Body of pancreas (tissue), 4 donors: ENCODE data around the gene PITPNB. TPM values are rescaled to one million over a fixed set of nuclear protein-coding genes. Genes with fewer than 3 reads are reported as not detected.

Source experiments
- ATAC-seq: fragments of 150-250 bp; one replicate; pipeline ENCODE4 v1.9.1; 2016
- DNase-seq, 4 donors: peaks; one replicate each; pipeline ENCODE4 v3.0.0-alpha.2; 2019
- H3K27ac ChIP-seq, 4 donors: fragments of 200-600 bp; sonication (generic); 1 replicate in 3 of 4; 2 replicates in 1 of 4; pipeline versions ENCODE4 v1.5.1 to v1.6.1; 2016 to 2019; ENCODE audit warnings: mild to moderate bottlenecking in 1 of 4, mixed read lengths in 1 of 4, moderate library complexity in 1 of 4
- H3K27me3 ChIP-seq, 2 donors: fragments of 200-600 bp; sonication (generic); one replicate each; pipeline ENCODE4 v1.6.0; 2016; ENCODE audit warnings: mild to moderate bottlenecking in 1 of 2
- H3K36me3 ChIP-seq, 2 donors: fragments of 200-600 bp; sonication (generic); replicated peaks in 1 of 2; 2 replicates each; pipeline ENCODE4 v1.5.1; 2016; ENCODE audit warnings: low read depth in 2 of 2; ENCODE audit not compliant: insufficient read depth in 1 of 2
- H3K4me1 ChIP-seq: fragments of 200-600 bp; sonication (generic); one replicate; pipeline ENCODE4 v1.6.0; 2016
- H3K4me3 ChIP-seq, 2 donors: fragments of 200-600 bp; sonication (generic); 1 replicate in 1 of 2; 2 replicates in 1 of 2; pipeline ENCODE4 v1.5.1; 2016 to 2019
- H3K9me3 ChIP-seq, 3 donors: fragments of 200-600 bp; sonication (generic); 1 replicate in 2 of 3; 2 replicates in 1 of 3; pipeline ENCODE4 v1.5.1; 2016
- POLR2A ChIP-seq, 3 donors: fragments of 450-650 bp; IDR thresholded peaks; one replicate each; pipeline ENCODE4 v1.6.1; 2016; ENCODE audit warnings: antibody characterized with exemption in 3 of 3, mild to moderate bottlenecking in 2 of 3
- WGBS, 2 donors: methylation state at CpG; one replicate each; pipeline ENCODE4 v1.1.5; 2017; 5-methylcytosine and 5-hydroxymethylcytosine counted together
- intact Hi-C: fragments of 100-400 bp; cut with DNase I; formaldehyde crosslinking; loops from one replicate; pipeline ENCODE4 v1.15.1; 2023
- total RNA-seq, 2 donors: library from RNA; depleted of rRNA; stranded (reverse); fragments of >200 nt; gene quantifications; one replicate each; pipeline ENCODE4 v1.1.0, GENCODE V29; 2016
- TF ChIP-seq, protein P1 (sequence below), 7 experiments: fragments of 450-650 bp in 4 of 7; fragments of 200-600 bp in 3 of 7; sonication (generic) in 3 of 7; IDR thresholded peaks; one replicate each; pipeline ENCODE4 v1.5.1; 2016 to 2019; ENCODE audit warnings: antibody characterized with exemption in 7 of 7

Gene PITPNB
- total RNA-seq, 2 donors from 2014 or later = 21.3 to 39.6 TPM

- intact Hi-C loops = no loop called here
- WGBS, 2 donors = 42 to 45% methylated on average over 3 of the region's 3 CpGs
These were observed 44.3 kb downstream of the PITPNB start for GRCh38 chr22:27874764-27875163.

GRCh38 chr22:27874185-27874584, 44.9 kb downstream of the PITPNB start:
- no peak for ATAC-seq
- peaks cover 54% of the 10 kb centered on the region for H3K4me1 ChIP-seq

More at GRCh38 chr22:27874764-27875163, 44.3 kb downstream of the PITPNB start:
- Histone ChIP-seq H3K36me3 (peaks cover 0 to 13% of the 10 kb centered on the region in 2 donors), H3K27ac (no peak overlapping the region), H3K27me3 (no peaks in the 10 kb centered on the region), H3K4me3 (no peak overlapping the region), H3K9me3 (no peaks in the 10 kb centered on the region), H3K4me1 (peaks cover 50% of the 10 kb centered on the region)
- DNase-seq (no peak), ATAC-seq (no peak)
- TF ChIP-seq POLR2A (IDR thresholded peaks at IDR 0.05) = no peak
- TF ChIP-seq, protein P1, sequence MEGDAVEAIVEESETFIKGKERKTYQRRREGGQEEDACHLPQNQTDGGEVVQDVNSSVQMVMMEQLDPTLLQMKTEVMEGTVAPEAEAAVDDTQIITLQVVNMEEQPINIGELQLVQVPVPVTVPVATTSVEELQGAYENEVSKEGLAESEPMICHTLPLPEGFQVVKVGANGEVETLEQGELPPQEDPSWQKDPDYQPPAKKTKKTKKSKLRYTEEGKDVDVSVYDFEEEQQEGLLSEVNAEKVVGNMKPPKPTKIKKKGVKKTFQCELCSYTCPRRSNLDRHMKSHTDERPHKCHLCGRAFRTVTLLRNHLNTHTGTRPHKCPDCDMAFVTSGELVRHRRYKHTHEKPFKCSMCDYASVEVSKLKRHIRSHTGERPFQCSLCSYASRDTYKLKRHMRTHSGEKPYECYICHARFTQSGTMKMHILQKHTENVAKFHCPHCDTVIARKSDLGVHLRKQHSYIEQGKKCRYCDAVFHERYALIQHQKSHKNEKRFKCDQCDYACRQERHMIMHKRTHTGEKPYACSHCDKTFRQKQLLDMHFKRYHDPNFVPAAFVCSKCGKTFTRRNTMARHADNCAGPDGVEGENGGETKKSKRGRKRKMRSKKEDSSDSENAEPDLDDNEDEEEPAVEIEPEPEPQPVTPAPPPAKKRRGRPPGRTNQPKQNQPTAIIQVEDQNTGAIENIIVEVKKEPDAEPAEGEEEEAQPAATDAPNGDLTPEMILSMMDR (IDR thresholded peaks at IDR 0.05) = no peak

DNA sequence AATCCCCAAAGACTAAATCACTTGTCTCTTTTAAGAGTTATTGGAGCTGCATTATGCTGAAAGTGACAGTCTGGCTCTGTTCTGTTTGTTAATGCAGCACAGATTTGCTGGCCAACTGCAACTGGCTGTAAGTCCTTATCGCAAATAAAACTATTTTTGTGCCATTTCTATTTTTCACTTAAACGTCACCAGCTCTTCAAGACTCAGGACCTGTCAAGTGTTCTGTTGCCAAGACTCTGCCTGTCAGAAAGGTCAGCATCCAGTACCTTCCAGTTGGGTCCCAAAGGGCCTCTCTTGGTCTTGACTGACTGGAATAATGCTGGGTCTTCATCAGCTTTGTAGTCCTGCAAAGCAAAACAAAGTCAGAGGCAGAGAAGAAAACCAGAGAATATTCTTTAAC, 45.6 kb downstream of the PITPNB start:
- TF ChIP-seq, protein P1 (IDR thresholded peaks at IDR 0.05) = no peak
- TF ChIP-seq POLR2A (IDR thresholded peaks at IDR 0.05) = no peak
- ATAC-seq (peak; percentile 18), DNase-seq (no peak)
- no peak overlapping the region for H3K4me3 ChIP-seq
- peaks cover 0 to 13% of the 10 kb centered on the region in 2 donors for H3K36me3 ChIP-seq
- H3K27ac ChIP-seq = no peak overlapping the region
- 37 to 42% methylated on average over 2 of the region's 2 CpGs for WGBS, 2 donors
- intact Hi-C loops = no loop called here
- no peaks in the 10 kb centered on the region for H3K9me3 ChIP-seq
- peaks cover 59% of the 10 kb centered on the region for H3K4me1 ChIP-seq
- H3K27me3 ChIP-seq = no peaks in the 10 kb centered on the region

More at GRCh38 chr22:27874185-27874584, 44.9 kb downstream of the PITPNB start:
- intact Hi-C loops = no loop called here
- no peak overlapping the region for H3K4me3 ChIP-seq
- 86 to 87% methylated on average over 6 of the region's 6 CpGs for WGBS, 2 donors
- no peaks in the 10 kb centered on the region for H3K27me3 ChIP-seq
- H3K27ac ChIP-seq = no peak overlapping the region
- TF ChIP-seq, protein P1 (IDR thresholded peaks at IDR 0.05) = no peak
- TF ChIP-seq POLR2A (IDR thresholded peaks at IDR 0.05) = no peak
- peaks cover 0 to 13% of the 10 kb centered on the region in 2 donors for H3K36me3 ChIP-seq
- H3K9me3 ChIP-seq = no peaks in the 10 kb centered on the region
- no peak for DNase-seq

GRCh38 chr22:27872488-27872887, 46.6 kb downstream of the PITPNB start:
- ATAC-seq (no peak), DNase-seq (no peak)
- H3K4me1 ChIP-seq = peaks cover 61% of the 10 kb centered on the region
- TF ChIP-seq, protein P1 (IDR thresholded peaks at IDR 0.05) = no peak
- no peak for TF ChIP-seq POLR2A (IDR thresholded peaks at IDR 0.05)
- no peak overlapping the region for H3K4me3 ChIP-seq
- H3K27me3 ChIP-seq = no peaks in the 10 kb centered on the region
- no peaks in the 10 kb centered on the region for H3K9me3 ChIP-seq
- H3K27ac ChIP-seq = no peak overlapping the region
- peaks cover 0 to 13% of the 10 kb centered on the region in 2 donors for H3K36me3 ChIP-seq
- WGBS, 2 donors = 92 to 100% methylated on average over 1 of the region's 1 CpG
- intact Hi-C loops = no loop called here

DNA sequence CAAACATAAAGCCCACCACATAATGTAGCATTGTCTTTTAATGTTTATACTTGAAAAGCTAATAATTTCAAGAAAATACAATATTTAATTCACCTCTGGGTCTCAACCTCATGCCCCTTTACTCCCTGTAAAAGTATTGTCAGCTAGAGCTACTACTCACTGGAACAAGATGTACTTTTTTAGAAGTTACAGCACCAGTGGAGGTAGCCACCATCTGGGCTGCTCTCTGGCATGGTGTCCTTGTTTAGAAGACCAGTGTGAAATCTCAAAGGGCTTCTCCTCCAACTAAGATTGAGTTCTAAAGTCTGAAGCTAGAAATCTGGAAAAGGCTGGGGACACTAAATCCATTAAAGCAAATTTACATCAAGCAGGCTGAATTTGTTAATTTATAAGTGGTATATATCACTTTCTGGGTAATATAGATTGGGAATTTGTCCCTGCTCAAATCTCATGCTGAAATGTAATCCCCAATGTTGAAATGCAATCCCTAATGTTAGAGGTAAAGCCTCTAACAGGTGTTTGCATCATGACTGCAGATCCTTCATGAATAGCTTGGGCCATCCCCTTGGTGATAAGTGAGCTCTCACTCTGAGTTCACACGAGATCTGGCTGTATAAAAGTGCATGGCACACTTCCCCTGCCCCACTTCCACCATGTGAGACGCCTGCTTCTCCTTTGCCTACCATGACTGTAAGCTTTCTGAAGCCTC, 47.6 kb downstream of the PITPNB start:
- DNase-seq = no peak
- Histone ChIP-seq H3K36me3 (peaks cover 0 to 13% of the 10 kb centered on the region in 2 donors), H3K4me3 (no peak overlapping the region), H3K4me1 (peaks cover 62% of the 10 kb centered on the region), H3K27me3 (no peaks in the 10 kb centered on the region), H3K27ac (no peak overlapping the region), H3K9me3 (no peaks in the 10 kb centered on the region)
- TF ChIP-seq, protein P1 (IDR thresholded peaks at IDR 0.05) = no peak
- no peak for TF ChIP-seq POLR2A (IDR thresholded peaks at IDR 0.05)
- WGBS, 2 donors = 100% methylated on average over 2 of the region's 2 CpGs
- intact Hi-C loops = no loop called here
- no peak for ATAC-seq
